ENCODE data around the gene NDUFB3. TPM values are rescaled to one million over a fixed set of nuclear protein-coding genes. Genes with fewer than 3 reads are reported as not detected.

Gene NDUFB3
- total RNA-seq, 4 donors from 2014 or later, result 31.8 to 46.8 (median 35.3) TPM

DNA sequence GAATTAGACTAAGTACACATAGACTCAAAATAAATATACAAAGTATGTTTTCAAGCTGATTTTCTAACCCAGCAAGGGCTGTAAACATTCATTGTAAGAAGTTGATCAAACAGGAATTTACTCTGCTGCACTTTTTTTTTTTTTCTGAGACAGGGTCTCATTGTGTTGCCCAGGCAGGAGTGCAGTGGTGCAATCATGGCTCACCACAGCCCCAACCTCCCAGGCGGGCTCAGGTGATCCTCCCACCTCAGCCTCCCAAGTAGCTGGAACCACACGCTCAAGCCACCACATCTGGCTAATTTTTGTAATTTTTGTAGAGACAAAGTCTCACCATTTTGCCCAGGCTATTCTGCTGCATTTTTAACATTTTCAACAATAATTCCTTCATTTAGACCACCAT is 35.8 kb downstream of the NDUFB3 start:
- no peak for DNase-seq (ENCODE audit: low spot score in 2 of 2)
- TF ChIP-seq, protein P1, sequence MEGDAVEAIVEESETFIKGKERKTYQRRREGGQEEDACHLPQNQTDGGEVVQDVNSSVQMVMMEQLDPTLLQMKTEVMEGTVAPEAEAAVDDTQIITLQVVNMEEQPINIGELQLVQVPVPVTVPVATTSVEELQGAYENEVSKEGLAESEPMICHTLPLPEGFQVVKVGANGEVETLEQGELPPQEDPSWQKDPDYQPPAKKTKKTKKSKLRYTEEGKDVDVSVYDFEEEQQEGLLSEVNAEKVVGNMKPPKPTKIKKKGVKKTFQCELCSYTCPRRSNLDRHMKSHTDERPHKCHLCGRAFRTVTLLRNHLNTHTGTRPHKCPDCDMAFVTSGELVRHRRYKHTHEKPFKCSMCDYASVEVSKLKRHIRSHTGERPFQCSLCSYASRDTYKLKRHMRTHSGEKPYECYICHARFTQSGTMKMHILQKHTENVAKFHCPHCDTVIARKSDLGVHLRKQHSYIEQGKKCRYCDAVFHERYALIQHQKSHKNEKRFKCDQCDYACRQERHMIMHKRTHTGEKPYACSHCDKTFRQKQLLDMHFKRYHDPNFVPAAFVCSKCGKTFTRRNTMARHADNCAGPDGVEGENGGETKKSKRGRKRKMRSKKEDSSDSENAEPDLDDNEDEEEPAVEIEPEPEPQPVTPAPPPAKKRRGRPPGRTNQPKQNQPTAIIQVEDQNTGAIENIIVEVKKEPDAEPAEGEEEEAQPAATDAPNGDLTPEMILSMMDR (IDR thresholded peaks at IDR 0.05), result no peak
- TF ChIP-seq POLR2A (IDR thresholded peaks at IDR 0.05), result no peak
- WGBS, 2 donors, result 89 to 97% methylated on average over 2 of the region's 2 CpGs
- intact Hi-C loops (cut with DNase I; ENCODE audit: low total_unique reads), result no loop called here
- H3K4me3 ChIP-seq (ENCODE audit: low read depth, poor library complexity, severe bottlenecking), result no peak overlapping the region

DNA sequence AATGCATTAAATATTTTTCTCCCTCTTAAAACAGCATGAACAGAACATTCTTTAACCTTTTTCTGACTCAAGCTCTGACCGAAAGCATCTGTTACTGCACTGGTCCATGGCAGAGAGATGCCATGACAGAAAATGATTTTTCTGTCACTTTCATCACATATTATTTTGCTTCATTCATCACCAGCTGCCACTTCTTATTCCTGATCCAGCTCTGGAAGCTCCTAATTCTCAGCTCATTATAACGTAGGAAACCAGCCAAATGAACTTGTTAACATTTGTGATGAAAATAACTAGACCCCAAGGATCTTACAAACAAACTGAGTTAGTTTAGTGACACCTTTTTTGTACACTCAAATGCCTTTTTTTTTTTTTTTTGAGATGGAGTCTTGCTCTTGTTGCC is 36.5 kb downstream of the NDUFB3 start:
- intact Hi-C loops (cut with DNase I; ENCODE audit: low total_unique reads), result no loop called here
- no peak overlapping the region for H3K4me3 ChIP-seq (ENCODE audit: low read depth, poor library complexity, severe bottlenecking)
- no peak for DNase-seq (ENCODE audit: low spot score in 2 of 2)
- TF ChIP-seq POLR2A (IDR thresholded peaks at IDR 0.05), result no peak
- TF ChIP-seq, protein P1 (IDR thresholded peaks at IDR 0.05), result no peak
- WGBS, 2 donors, result 87 to 90% methylated on average over 2 of the region's 2 CpGs

DNA sequence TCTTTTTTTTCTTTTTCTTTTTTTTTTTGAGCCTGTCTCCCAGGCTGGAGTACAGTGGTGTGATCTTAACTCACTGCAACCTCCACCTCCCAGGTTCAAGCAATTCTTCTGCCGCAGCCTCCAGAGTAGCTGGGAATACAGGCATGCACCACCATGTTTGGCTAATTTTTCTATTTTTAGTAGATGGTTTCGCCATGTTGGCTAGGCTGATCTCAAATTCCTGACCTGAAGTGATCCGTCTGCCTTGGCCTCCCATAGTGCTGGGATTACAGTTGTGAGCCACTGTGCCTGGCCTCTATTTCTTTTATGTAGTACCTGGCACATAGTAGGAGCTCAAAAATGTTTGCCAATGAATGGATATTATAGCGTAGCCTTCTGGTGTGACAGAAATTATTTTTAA is 37.4 kb downstream of the NDUFB3 start:
- TF ChIP-seq, protein P1 (IDR thresholded peaks at IDR 0.05), result no peak
- intact Hi-C loops (cut with DNase I; ENCODE audit: low total_unique reads), result no loop called here
- WGBS, 2 donors, result 86 to 91% methylated on average over 4 of the region's 4 CpGs

DNA sequence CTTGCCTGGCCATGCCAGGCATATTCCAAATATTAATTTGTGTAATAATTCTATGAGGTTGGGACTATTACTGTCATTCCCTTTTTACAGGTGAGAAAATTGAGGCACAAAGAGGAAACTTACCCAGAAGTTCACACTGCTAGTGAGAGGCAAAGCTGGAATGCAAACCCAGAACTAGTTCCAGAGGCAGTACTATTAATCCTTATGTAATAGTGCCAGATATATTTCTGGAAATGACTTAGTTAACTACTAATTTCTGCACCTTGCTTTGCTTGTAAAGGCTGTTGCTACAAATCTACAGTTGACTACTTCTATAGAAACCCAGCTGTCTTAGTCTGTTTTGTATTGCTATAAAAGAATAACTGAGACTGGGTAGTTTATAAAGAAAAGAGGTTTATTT is 38.8 kb downstream of the NDUFB3 start:
- no peak for TF ChIP-seq POLR2A (IDR thresholded peaks at IDR 0.05)
- TF ChIP-seq, protein P1 (IDR thresholded peaks at IDR 0.05), result no peak
- DNase-seq (ENCODE audit: low spot score in 2 of 2), result no peak
- intact Hi-C loops (cut with DNase I; ENCODE audit: low total_unique reads), result no loop called here
- H3K4me3 ChIP-seq (ENCODE audit: low read depth, poor library complexity, severe bottlenecking), result no peak overlapping the region

More for the DNA sequence above, 37.4 kb downstream of the NDUFB3 start:
- DNase-seq (ENCODE audit: low spot score in 2 of 2), result no peak
- no peak overlapping the region for H3K4me3 ChIP-seq (ENCODE audit: low read depth, poor library complexity, severe bottlenecking)

DNA sequence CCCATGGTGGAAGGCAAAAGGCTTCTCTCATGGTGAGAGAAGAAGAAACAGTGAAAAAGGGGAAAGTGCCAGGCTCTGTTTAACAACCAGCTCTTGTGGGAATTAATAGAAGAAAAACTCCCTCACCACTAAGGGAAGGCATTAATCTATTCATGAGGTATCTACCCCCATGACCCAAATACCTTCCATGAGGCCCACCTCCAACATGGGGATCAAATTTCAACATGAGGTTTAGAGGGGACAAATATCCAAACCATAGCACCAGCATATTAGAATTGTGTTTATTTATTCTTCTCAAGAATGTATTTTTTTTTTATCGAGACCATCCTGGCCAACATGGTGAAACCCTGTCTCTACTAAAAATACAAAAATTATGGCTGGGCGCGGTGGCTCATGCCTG is 39.3 kb downstream of the NDUFB3 start:
- no peak for DNase-seq (ENCODE audit: low spot score in 2 of 2)
- intact Hi-C loops (cut with DNase I; ENCODE audit: low total_unique reads), result no loop called here
- 96 to 97% methylated on average over 3 of the region's 3 CpGs for WGBS, 2 donors

DNA sequence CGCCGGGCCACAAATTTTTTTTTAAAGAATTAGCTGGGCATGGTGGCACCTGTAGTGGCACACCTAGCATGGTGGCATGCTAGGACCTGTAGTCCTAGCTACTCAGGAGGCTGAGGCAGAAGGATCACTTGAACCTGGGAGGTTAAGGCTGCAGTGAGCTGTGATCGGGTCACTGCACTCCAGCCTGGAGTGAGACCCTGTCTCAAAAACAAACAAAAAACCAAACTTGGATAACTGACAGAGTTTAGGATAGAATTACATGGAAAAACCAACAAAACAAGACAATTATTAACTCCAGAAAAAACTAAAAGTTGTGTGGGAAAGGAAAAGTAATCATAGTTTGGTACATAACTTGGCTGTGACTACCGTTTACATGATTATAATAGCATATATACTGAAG is 42.5 kb downstream of the NDUFB3 start:
- intact Hi-C loops (cut with DNase I; ENCODE audit: low total_unique reads), result no loop called here
- DNase-seq (ENCODE audit: low spot score in 2 of 2), result no peak
- TF ChIP-seq, protein P1 (IDR thresholded peaks at IDR 0.05), result no peak
- TF ChIP-seq POLR2A (IDR thresholded peaks at IDR 0.05), result no peak
- WGBS, 2 donors, result 78 to 80% methylated on average over 4 of the region's 4 CpGs
- no peak overlapping the region for H3K4me3 ChIP-seq (ENCODE audit: low read depth, poor library complexity, severe bottlenecking)

More for the DNA sequence above, 39.3 kb downstream of the NDUFB3 start:
- no peak overlapping the region for H3K4me3 ChIP-seq (ENCODE audit: low read depth, poor library complexity, severe bottlenecking)
- TF ChIP-seq, protein P1 (IDR thresholded peaks at IDR 0.05), result no peak
- TF ChIP-seq POLR2A (IDR thresholded peaks at IDR 0.05), result no peak
